Breast epithelium (tissue), 3 donors: ENCODE data around the gene RANBP1.

Experiments used
- POLR2A ChIP-seq: fragments of 450-650 bp; IDR thresholded peaks from one replicate; pipeline ENCODE4 v1.6.1; 2016; ENCODE audit warnings: antibody characterized with exemption, mild to moderate bottlenecking, moderate library complexity
- POLR2AphosphoS5 ChIP-seq, 3 donors: sonication (generic); formaldehyde crosslinking; IDR thresholded peaks; one replicate each; pipeline ENCODE4 v1.6.1; 2017; ENCODE audit warnings: antibody characterized with exemption in 3 of 3
- TF ChIP-seq, protein P1 (sequence below), 3 donors: fragments of 450-650 bp; IDR thresholded peaks; one replicate each; pipeline ENCODE4 v1.5.1; 2016 to 2017; ENCODE audit warnings: antibody characterized with exemption in 3 of 3, mild to moderate bottlenecking in 3 of 3, moderate library complexity in 3 of 3

DNA sequence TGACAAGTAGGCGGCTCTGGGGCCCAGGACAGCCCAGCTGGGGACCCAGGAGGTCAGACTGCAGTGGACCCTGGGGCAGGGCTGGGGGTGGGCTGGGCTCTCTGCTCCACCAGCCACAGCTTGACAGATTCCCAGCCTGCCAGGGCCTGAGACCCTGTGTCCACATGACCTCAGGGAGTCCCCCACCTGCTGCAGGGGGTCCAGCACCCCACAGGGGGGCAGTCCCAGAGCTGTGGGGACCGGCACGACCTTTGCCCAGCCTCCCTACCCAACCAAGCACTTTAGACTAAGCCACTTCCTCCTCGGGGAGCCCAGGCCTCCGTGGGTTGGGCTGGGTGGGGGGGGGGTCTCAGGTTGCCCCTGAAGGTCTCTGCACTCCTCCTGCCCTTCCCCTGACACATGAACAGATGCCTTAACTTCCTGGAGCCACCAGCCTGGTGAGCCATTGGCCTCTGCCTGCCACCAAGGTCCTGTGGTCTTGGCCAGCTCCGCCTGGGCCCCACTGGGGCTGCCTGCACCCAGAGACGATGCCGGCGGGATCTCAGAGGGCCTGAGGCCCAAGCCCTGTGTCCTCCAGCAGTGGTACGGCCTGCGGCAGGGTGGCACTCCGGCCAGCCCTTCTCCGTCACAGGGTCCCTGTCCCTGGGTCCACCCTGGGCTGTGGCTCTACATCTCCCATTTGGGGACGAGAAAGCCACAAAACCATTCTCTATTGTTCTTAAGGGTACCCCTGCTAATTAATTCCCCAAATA, 31.5 kb downstream of the RANBP1 start:
- TF ChIP-seq, protein P1, sequence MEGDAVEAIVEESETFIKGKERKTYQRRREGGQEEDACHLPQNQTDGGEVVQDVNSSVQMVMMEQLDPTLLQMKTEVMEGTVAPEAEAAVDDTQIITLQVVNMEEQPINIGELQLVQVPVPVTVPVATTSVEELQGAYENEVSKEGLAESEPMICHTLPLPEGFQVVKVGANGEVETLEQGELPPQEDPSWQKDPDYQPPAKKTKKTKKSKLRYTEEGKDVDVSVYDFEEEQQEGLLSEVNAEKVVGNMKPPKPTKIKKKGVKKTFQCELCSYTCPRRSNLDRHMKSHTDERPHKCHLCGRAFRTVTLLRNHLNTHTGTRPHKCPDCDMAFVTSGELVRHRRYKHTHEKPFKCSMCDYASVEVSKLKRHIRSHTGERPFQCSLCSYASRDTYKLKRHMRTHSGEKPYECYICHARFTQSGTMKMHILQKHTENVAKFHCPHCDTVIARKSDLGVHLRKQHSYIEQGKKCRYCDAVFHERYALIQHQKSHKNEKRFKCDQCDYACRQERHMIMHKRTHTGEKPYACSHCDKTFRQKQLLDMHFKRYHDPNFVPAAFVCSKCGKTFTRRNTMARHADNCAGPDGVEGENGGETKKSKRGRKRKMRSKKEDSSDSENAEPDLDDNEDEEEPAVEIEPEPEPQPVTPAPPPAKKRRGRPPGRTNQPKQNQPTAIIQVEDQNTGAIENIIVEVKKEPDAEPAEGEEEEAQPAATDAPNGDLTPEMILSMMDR (IDR thresholded peaks at IDR 0.05) = no peak
- no peak for TF ChIP-seq POLR2A
- no peak for TF ChIP-seq POLR2AphosphoS5 (IDR thresholded peaks at IDR 0.05)
